A549 (cell line): ENCODE results near the gene FGFR1OP2. TPM values are rescaled to one million over a fixed set of nuclear protein-coding genes. Genes with fewer than 3 reads are reported as not detected.

Experiments
- ATAC-seq, 2 experiments: fragments of 200-7000 bp in 1 of 2; fragments of >200 bp in 1 of 2; cut with Nextera tagmentation in 1 of 2; cut with Tn5 transposase in 1 of 2; 3 replicates each; pipeline versions ENCODE4 v1.8.0 to v1.9.1; 2018 to 2020; ENCODE audit warnings: mild to moderate bottlenecking in 1 of 2, moderate library complexity in 1 of 2
- CTCF ChIA-PET: fragments of 300-600 bp; sonication (Branson Sonifier 250); formaldehyde crosslinking; extraction: SDS; loops from one replicate; lab custom pipeline; 2021; ENCODE audit warnings: antibody characterized with exemption, inconsistent platforms; lab: Yijun Ruan, JAX
- POLR2A ChIA-PET: fragments of 350-600 bp; formaldehyde crosslinking; extraction: SDS; loops from one replicate; lab custom pipeline; 2021; ENCODE audit warnings: antibody characterized with exemption, inconsistent platforms; lab: Yijun Ruan, JAX
- DNase-seq, 2 experiments: peaks; one replicate each; pipeline versions ENCODE4 v3.0.0 to v3.0.0-alpha.2; 2011 to 2016; ENCODE audit warnings: low read depth in 1 of 2, low spot score in 1 of 2
- FAIRE-seq: peaks from 2 replicates; lab custom pipeline; 2011; peaks lifted over from hg19 to GRCh38; lab: Jason Lieb, UNC
- H3K27ac ChIP-seq, 2 experiments: fragments of >200 bp; sonication (Bioruptor Twin); formaldehyde crosslinking; 3 replicates each; pipeline ENCODE4 v1.5.1; 2016 to 2017
- H3K4me1 ChIP-seq: fragments of >200 bp; sonication (Bioruptor Twin); formaldehyde crosslinking; 3 replicates; pipeline ENCODE4 v1.6.1; 2016
- H3K4me2 ChIP-seq: fragments of >200 bp; sonication (Bioruptor Twin); formaldehyde crosslinking; 3 replicates; pipeline ENCODE4 v1.6.1; 2016
- H3K4me3 ChIP-seq: fragments of >200 bp; sonication (Bioruptor Twin); formaldehyde crosslinking; 3 replicates; pipeline ENCODE4 v1.5.1; 2016
- H3K9me3 ChIP-seq: fragments of >200 bp; sonication (Bioruptor Twin); formaldehyde crosslinking; 3 replicates; pipeline ENCODE4 v1.6.1; 2016
- ATOH8 ChIP-seq: fragments of 250-450 bp; sonication (Bioruptor Pico); IDR thresholded peaks from 2 replicates; pipeline ENCODE4 v1.5.0; 2020; ENCODE audit warnings: low read depth, mild to moderate bottlenecking, moderate library complexity
- CEBPB ChIP-seq, 2 experiments: fragments of >200 bp in 1 of 2; sonication (Bioruptor Twin) in 1 of 2; formaldehyde crosslinking in 1 of 2; IDR thresholded peaks; 2 replicates each; pipeline ENCODE4 v1.6.1; 2012 to 2016
- EHF ChIP-seq: fragments of 250-450 bp; sonication (Bioruptor Pico); IDR thresholded peaks from 2 replicates; pipeline ENCODE4 v1.5.0; 2020; ENCODE audit warnings: mild to moderate bottlenecking
- EHMT2 ChIP-seq: fragments of 200-600 bp; sonication (generic); IDR thresholded peaks from 2 replicates; pipeline ENCODE4 v1.6.1; 2016; ENCODE audit warnings: antibody characterized with exemption, low read depth, mild to moderate bottlenecking, moderate library complexity
- EP300 ChIP-seq, 2 experiments: fragments of >200 bp; sonication (Bioruptor Twin); formaldehyde crosslinking; IDR thresholded peaks; 2 replicates in 1 of 2; 3 replicates in 1 of 2; pipeline ENCODE4 v1.6.1; 2016 to 2017
- HDAC2 ChIP-seq: fragments of 200-600 bp; sonication (generic); IDR thresholded peaks from 2 replicates; pipeline ENCODE4 v1.6.1; 2016
- HOXA7 ChIP-seq: fragments of 250-450 bp; sonication (Bioruptor Pico); IDR thresholded peaks from 2 replicates; pipeline ENCODE4 v1.5.0; 2020; ENCODE audit warnings: mild to moderate bottlenecking, moderate library complexity
- HOXB13 ChIP-seq: fragments of 250-450 bp; sonication (Bioruptor Pico); IDR thresholded peaks from 2 replicates; pipeline ENCODE4 v1.5.0; 2020; ENCODE audit warnings: low read depth, mild to moderate bottlenecking, moderate library complexity
- JUNB ChIP-seq: fragments of >200 bp; sonication (Bioruptor Twin); formaldehyde crosslinking; IDR thresholded peaks from 2 replicates; pipeline ENCODE4 v1.6.1; 2016
- MAFK ChIP-seq: fragments of 450-650 bp; IDR thresholded peaks from 2 replicates; pipeline ENCODE4 v1.6.1; 2014; ENCODE audit not compliant: partially characterized antibody
- NR3C1 ChIP-seq: fragments of >200 bp; sonication (Bioruptor Twin); formaldehyde crosslinking; IDR thresholded peaks from 3 replicates; pipeline ENCODE4 v1.6.1; 2017
- PHF8 ChIP-seq: fragments of 200-600 bp; sonication (generic); IDR thresholded peaks from 2 replicates; pipeline ENCODE4 v1.6.1; 2016; ENCODE audit warnings: low read depth, mild to moderate bottlenecking, antibody characterized with exemption, moderate library complexity, borderline replicate concordance
- POLR2A ChIP-seq: IDR thresholded peaks from 2 replicates; pipeline ENCODE4 v1.6.1; 2012; ENCODE audit warnings: mild to moderate bottlenecking, low read length
- POLR2AphosphoS2 ChIP-seq: conservative IDR thresholded peaks from 2 replicates; pipeline ENCODE4 v1.6.1; 2012; ENCODE audit warnings: low read length, improper control_type of control experiment, inconsistent platforms
- RARB ChIP-seq: fragments of 250-450 bp; sonication (Bioruptor Pico); IDR thresholded peaks from 2 replicates; pipeline ENCODE4 v1.8.0; 2021; ENCODE audit warnings: mild to moderate bottlenecking, moderate library complexity
- REST ChIP-seq: fragments of 200-600 bp; sonication (generic); IDR thresholded peaks from 2 replicates; pipeline ENCODE4 v1.6.1; 2016; ENCODE audit warnings: antibody characterized with exemption, mild to moderate bottlenecking, moderate library complexity
- SMC3 ChIP-seq: fragments of >200 bp; sonication (Bioruptor Twin); formaldehyde crosslinking; IDR thresholded peaks from 3 replicates; pipeline ENCODE4 v1.6.1; 2018; ENCODE audit warnings: inconsistent platforms
- TP53 ChIP-seq: fragments of 250-450 bp; sonication (Bioruptor Pico); IDR thresholded peaks from 2 replicates; pipeline ENCODE4 v1.5.0; 2021; ENCODE audit warnings: mild to moderate bottlenecking, moderate library complexity
- ZFP36 ChIP-seq: fragments of 450-650 bp; IDR thresholded peaks from 2 replicates; pipeline ENCODE4 v1.6.1; 2014; ENCODE audit warnings: borderline replicate concordance; ENCODE audit not compliant: partially characterized antibody
- ZNF302 ChIP-seq: fragments of 250-450 bp; sonication (Bioruptor Pico); IDR thresholded peaks from 2 replicates; pipeline ENCODE4 v1.9.0; 2021; ENCODE audit warnings: inconsistent platforms, mild to moderate bottlenecking, moderate library complexity
- WGBS: methylation state at CpG from one replicate; pipeline ENCODE4 v1.1.6; 2017; ENCODE audit errors: missing lambda C conversion rate; 5-methylcytosine and 5-hydroxymethylcytosine counted together
- polyA plus RNA-seq, 4 experiments: library from polyadenylated mRNA; depleted of rRNA in 3 of 4; stranded (reverse); fragments of >200 nt; fragmentation: RNase III in 1 of 4; extraction: RNeasy Plus Mini Kit Qiagen cat#74134 plus additional on column Dnase treatment in 1 of 4; gene quantifications; 2 replicates in 3 of 4; 3 replicates in 1 of 4; pipeline ENCODE4 v1.2.3, GENCODE V29; 2011 to 2017

FGFR1OP2 gene
- polyA plus RNA-seq, 2 of the 4 experiments (the other 2 are of a cell fraction) = 36.3 to 51.1 TPM

GRCh38 chr12:26963413-26963812 lies 25.1 kb downstream of the FGFR1OP2 start:
- CTCF ChIA-PET = interaction anchor here (1.0 kb wide), 1 partner anchor 10 kb away, joined by 3 read pairs; no protein-coding TSS in a partner anchor
- no peaks in the 10 kb centered on the region for H3K9me3 ChIP-seq
- no peak overlapping the region for H3K4me2 ChIP-seq
- POLR2A ChIA-PET = no interaction called here
- TF ChIP-seq CEBPB (IDR thresholded peaks at IDR 0.05) (0 out of 4 replicates have a peak, but pooled peaks of 1 of the 2 experiments have one; percentile 25), PHF8 (no peak)
- TF ChIP-seq, all 56 proteins: peak for 1
- Histone ChIP-seq H3K4me1 (no peaks in the 10 kb centered on the region), H3K27ac (no peak overlapping the region), H3K4me3 (no peak overlapping the region)
- ATAC-seq = no peak
- 83% methylated on average over 1 of the region's 1 CpG for WGBS
- no peak for DNase-seq
- FAIRE-seq = no peak

GRCh38 chr12:26966842-26967241 lies 28.6 kb downstream of the FGFR1OP2 start:
- CTCF ChIA-PET = interaction anchor here (0.6 kb wide), 1 partner anchor 29 kb away, joined by 4 read pairs; no protein-coding TSS in a partner anchor
- Histone ChIP-seq H3K4me2 (no peak overlapping the region), H3K9me3 (no peaks in the 10 kb centered on the region), H3K4me3 (no peak overlapping the region), H3K4me1 (no peaks in the 10 kb centered on the region), H3K27ac (no peak overlapping the region)
- no peak for FAIRE-seq
- WGBS = 94% methylated on average over 3 of the region's 3 CpGs
- no peak for ATAC-seq
- no peak for TF ChIP-seq ATOH8 (CRISPR knock-in tag)
- peak in 1 of 2 experiments; percentile 46; a peak in 2 of 4 replicates for TF ChIP-seq CEBPB (IDR thresholded peaks at IDR 0.05)
- TF ChIP-seq REST = no peak
- TF ChIP-seq, all 56 proteins: peak for 1
- POLR2A ChIA-PET = no interaction called here
- no peak for DNase-seq

- ATAC-seq (no peak), DNase-seq (no peak), FAIRE-seq (no peak)
- H3K4me2 ChIP-seq = no peak overlapping the region
- no peaks in the 10 kb centered on the region for H3K4me1 ChIP-seq
- TF ChIP-seq ZNF302 (CRISPR knock-in tag) = no peak
- TF ChIP-seq ATOH8 (CRISPR knock-in tag) = no peak
- TF ChIP-seq PHF8 = no peak
- TF ChIP-seq MAFK = no peak
- TF ChIP-seq RARB (CRISPR knock-in tag) = no peak
- TF ChIP-seq TP53 (CRISPR knock-in tag) = no peak
- no peak for TF ChIP-seq HOXA7 (CRISPR knock-in tag)
- no peak for TF ChIP-seq EHF (CRISPR knock-in tag)
- no peak for TF ChIP-seq NR3C1
- no peak for TF ChIP-seq REST
- no peak for TF ChIP-seq HDAC2
- no peak for TF ChIP-seq ZFP36
- TF ChIP-seq POLR2AphosphoS2 = no peak
- no peak for TF ChIP-seq JUNB
- no peak for TF ChIP-seq SMC3
- no peak for TF ChIP-seq HOXB13 (CRISPR knock-in tag)
- no peak for TF ChIP-seq EP300 (IDR thresholded peaks at IDR 0.05)
- no peak for TF ChIP-seq EHMT2
- TF ChIP-seq POLR2A = no peak
- H3K27ac ChIP-seq = no peak overlapping the region
- no peaks in the 10 kb centered on the region for H3K9me3 ChIP-seq
- H3K4me3 ChIP-seq = no peak overlapping the region
- 94% methylated on average over 2 of the region's 2 CpGs for WGBS
- CTCF ChIA-PET = interaction anchor here (1.0 kb wide), 1 partner anchor 43 kb away, joined by 3 read pairs; the partner anchor contains the start of gene TM7SF3
- POLR2A ChIA-PET = no interaction called here
Observed at GRCh38 chr12:26970136-26970535, 31.9 kb downstream of the FGFR1OP2 start.
